GM21528 (cell line): ENCODE data around the gene TRIM29.
"Not testable (repeated sequence)": the region's sequence is repeated elsewhere in the genome, so short reads cannot be mapped to it uniquely, and the experiment has no call there.

Experiments
- ATAC-seq: cut with Tn5 transposase; IDR thresholded peaks from one replicate; pipeline ENCODE4 v1.9.1; 2021; ENCODE audit warnings: mild to moderate bottlenecking, moderate library complexity; ENCODE audit not compliant: unreplicated experiment, low FRiP score

Gene TRIM29

GRCh38 chr11:120172054-120172911, 34.4 kb upstream of the TRIM29 start:
- peak; percentile 53 for ATAC-seq

GRCh38 chr11:120170741-120171261, 32.9 kb upstream of the TRIM29 start:
- no peak for ATAC-seq

- ATAC-seq: no peak
Measured at GRCh38 chr11:120169981-120170698, 32.2 kb upstream of the TRIM29 start.

- ATAC-seq: no peak
Measured at GRCh38 chr11:120168960-120169681, 31.2 kb upstream of the TRIM29 start.

GRCh38 chr11:120168108-120168959, 30.4 kb upstream of the TRIM29 start:
- no peak for ATAC-seq

GRCh38 chr11:120167659-120168058, 29.7 kb upstream of the TRIM29 start:
- no peak for ATAC-seq

GRCh38 chr11:120160436-120160835, 22.5 kb upstream of the TRIM29 start:
- ATAC-seq: no peak

GRCh38 chr11:120153221-120153620, 15.3 kb upstream of the TRIM29 start:
- no peak for ATAC-seq

- no peak for ATAC-seq
Measured at GRCh38 chr11:120151536-120151935, 13.6 kb upstream of the TRIM29 start.

GRCh38 chr11:120149246-120149645, 11.3 kb upstream of the TRIM29 start:
- no peak for ATAC-seq

- ATAC-seq: no peak
Measured at GRCh38 chr11:120147950-120148270, 10.0 kb upstream of the TRIM29 start.

GRCh38 chr11:120147094-120147949, 9.4 kb upstream of the TRIM29 start:
- ATAC-seq: no peak

GRCh38 chr11:120146413-120147093, 8.6 kb upstream of the TRIM29 start:
- no peak for ATAC-seq

GRCh38 chr11:120144501-120144900, 6.6 kb upstream of the TRIM29 start:
- no peak for ATAC-seq

GRCh38 chr11:120143472-120143871, 5.6 kb upstream of the TRIM29 start:
- ATAC-seq: not testable (repeated sequence)

- ATAC-seq: no peak
Measured at GRCh38 chr11:120142441-120143100, 4.7 kb upstream of the TRIM29 start.

GRCh38 chr11:120141768-120142423, 4.0 kb upstream of the TRIM29 start:
- ATAC-seq: no peak
